Common myeloid progenitor, CD34-positive (primary cell): ENCODE data around the gene CPNE4.
"Not testable (repeated sequence)": the region's sequence is repeated elsewhere in the genome, so short reads cannot be mapped to it uniquely, and the experiment has no call there.

Experiments
- CTCF ChIA-PET: fragments of 350-600 bp; sonication (Branson Sonifier 250); formaldehyde crosslinking; loops from one replicate; lab custom pipeline; 2021; ENCODE audit warnings: antibody characterized with exemption; lab: Charles Lee
- POLR2A ChIA-PET: fragments of 350-600 bp; sonication (Branson Sonifier 250); formaldehyde crosslinking; loops from one replicate; lab custom pipeline; 2021; ENCODE audit warnings: antibody characterized with exemption; lab: Charles Lee
- DNase-seq, 3 donors: peaks; one replicate each; pipeline versions ENCODE4 v3.0.0 to v3.0.0-alpha.2; 2013
- H3K27ac ChIP-seq, 2 experiments: 1 replicate in 1 of 2; 2 replicates in 1 of 2; pipeline ENCODE4 v1.7.0; 2013; ENCODE audit warnings: inconsistent platforms in 2 of 2, low read length in 2 of 2, mild to moderate bottlenecking in 2 of 2, low read depth in 1 of 2, moderate library complexity in 1 of 2; ENCODE audit not compliant: severe bottlenecking in 2 of 2, insufficient read depth in 1 of 2, poor library complexity in 1 of 2
- H3K27me3 ChIP-seq, 5 experiments: replicated peaks in 2 of 5; 1 replicate in 3 of 5; 2 replicates in 2 of 5; pipeline versions ENCODE4 v1.6.1 to v1.7.0; 2013; ENCODE audit warnings: low read length in 4 of 5, mild to moderate bottlenecking in 2 of 5, moderate library complexity in 2 of 5, inconsistent platforms in 1 of 5; ENCODE audit not compliant: insufficient read depth in 5 of 5, control insufficient read depth in 4 of 5
- H3K36me3 ChIP-seq, 4 experiments: 1 replicate in 2 of 4; 2 replicates in 2 of 4; pipeline versions ENCODE4 v1.6.1 to v1.7.0; 2013; ENCODE audit warnings: low read length in 3 of 4, control low read depth in 1 of 4, mild to moderate bottlenecking in 1 of 4; ENCODE audit not compliant: control insufficient read depth in 4 of 4, insufficient read depth in 4 of 4
- H3K4me1 ChIP-seq, 4 experiments: 1 replicate in 3 of 4; 2 replicates in 1 of 4; pipeline versions ENCODE4 v1.6.1 to v1.7.1; 2013; ENCODE audit warnings: low read length in 3 of 4, mild to moderate bottlenecking in 3 of 4, control low read depth in 1 of 4, inconsistent platforms in 1 of 4, moderate library complexity in 1 of 4; ENCODE audit not compliant: control insufficient read depth in 4 of 4, insufficient read depth in 4 of 4; ENCODE audit errors: control extremely low read depth in 1 of 4
- H3K4me3 ChIP-seq, 7 experiments: 1 replicate in 4 of 7; 2 replicates in 3 of 7; pipeline versions ENCODE4 v1.5.1 to v1.7.0; 2013; ENCODE audit warnings: mild to moderate bottlenecking in 7 of 7, low read length in 6 of 7, moderate library complexity in 6 of 7, inconsistent platforms in 2 of 7, low read depth in 2 of 7, control low read depth in 1 of 7; ENCODE audit not compliant: insufficient read depth in 4 of 7, control insufficient read depth in 1 of 7; ENCODE audit errors: extremely low read depth in 1 of 7
- H3K9me3 ChIP-seq, 5 experiments: 1 replicate in 4 of 5; 2 replicates in 1 of 5; pipeline versions ENCODE4 v1.6.1 to v1.7.1; 2013; ENCODE audit warnings: low read length in 4 of 5, mild to moderate bottlenecking in 2 of 5, inconsistent platforms in 1 of 5, low read depth in 1 of 5, moderate library complexity in 1 of 5; ENCODE audit not compliant: control insufficient read depth in 4 of 5, insufficient read depth in 2 of 5; ENCODE audit errors: control extremely low read depth in 1 of 5
- WGBS: methylation state at CpG from one replicate; pipeline ENCODE4 v1.1.5; 2013; ENCODE audit not compliant: insufficient coverage; 5-methylcytosine and 5-hydroxymethylcytosine counted together

Gene CPNE4

GRCh38 chr3:131502530-131503319, 532.1 kb downstream of the CPNE4 start, which contains the start of gene MRPL3:
TSS of gene MRPL3 (minus strand) at chr3:131502971. CDS start at chr3:131502821, 150 bp downstream.
- Histone ChIP-seq H3K4me1 (peaks cover 15 to 37% (median 22%) of the 10 kb centered on the region in 4 experiments), H3K27me3 (no peaks in the 10 kb centered on the region), H3K4me3 (peak within 1 kb of the TSS; percentile 67 to 88 (median 77)), H3K27ac (peak within 1 kb of the TSS; percentile 44 to 76), H3K36me3 (peaks cover 4 to 30% (median 15%) of the 10 kb centered on the region in 4 experiments), H3K9me3 (no peaks in the 10 kb centered on the region)
- CTCF ChIA-PET, result interaction anchor here (0.8 kb wide), 1 partner anchor 17 kb away, joined by 3 read pairs; no protein-coding TSS in a partner anchor
- WGBS, result 0% methylated on average over 30 of the region's 47 CpGs
- POLR2A ChIA-PET, result no interaction called here
- peak; percentile 86 to 90 (median 88) for DNase-seq

GRCh38 chr3:131501949-131502348, 532.9 kb downstream of the CPNE4 start:
- Histone ChIP-seq H3K27ac (peak overlapping the region in 1 of 2 experiments; percentile 76), H3K9me3 (no peaks in the 10 kb centered on the region), H3K36me3 (peaks cover 4 to 36% (median 19%) of the 10 kb centered on the region in 4 experiments), H3K4me3 (peak overlapping the region in 6 of 7 experiments; percentile 67 to 88 (median 79)), H3K27me3 (no peaks in the 10 kb centered on the region), H3K4me1 (peaks cover 15 to 37% (median 22%) of the 10 kb centered on the region in 4 experiments)
- WGBS, result no CpG with 5 or more reads among the region's 2 CpGs
- ChIA-PET CTCF (no interaction called here), POLR2A (no interaction called here)
- DNase-seq, result peak in 1 of 3 donors; percentile 6

DNA sequence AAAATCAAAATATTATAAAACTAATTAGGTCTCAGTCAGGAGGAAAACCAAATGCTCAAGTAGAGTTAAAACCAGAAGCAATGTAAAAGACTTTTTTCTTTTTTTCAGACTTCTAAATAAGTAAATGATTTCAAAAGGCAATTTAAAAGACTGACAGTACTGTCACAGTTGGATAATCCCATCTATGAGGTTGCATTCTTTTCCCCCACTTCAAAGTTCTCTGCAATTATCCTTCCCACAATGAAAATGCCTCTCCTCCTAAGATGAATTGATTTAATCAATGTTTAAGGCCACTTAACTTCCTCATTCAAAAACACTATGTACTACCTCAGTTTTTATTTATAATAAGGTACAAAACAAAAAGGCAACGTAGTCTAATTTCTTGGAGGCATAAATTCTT, 540.1 kb downstream of the CPNE4 start:
- WGBS, result no CpG with 5 or more reads among the region's 1 CpG
- H3K4me3 ChIP-seq, result no peak overlapping the region
- H3K4me1 ChIP-seq, result no peaks in the 10 kb centered on the region
- no peak for DNase-seq
- no peaks in the 10 kb centered on the region for H3K27me3 ChIP-seq
- H3K36me3 ChIP-seq, result peaks cover 25 to 82% (median 50%) of the 10 kb centered on the region in 4 experiments
- ChIA-PET POLR2A (no interaction called here), CTCF (interaction anchor here (0.5 kb wide), 1 partner anchor 469 kb away, joined by 3 read pairs; no protein-coding TSS in a partner anchor)
- H3K9me3 ChIP-seq, result no peaks in the 10 kb centered on the region
- H3K27ac ChIP-seq, result no peak overlapping the region

DNA sequence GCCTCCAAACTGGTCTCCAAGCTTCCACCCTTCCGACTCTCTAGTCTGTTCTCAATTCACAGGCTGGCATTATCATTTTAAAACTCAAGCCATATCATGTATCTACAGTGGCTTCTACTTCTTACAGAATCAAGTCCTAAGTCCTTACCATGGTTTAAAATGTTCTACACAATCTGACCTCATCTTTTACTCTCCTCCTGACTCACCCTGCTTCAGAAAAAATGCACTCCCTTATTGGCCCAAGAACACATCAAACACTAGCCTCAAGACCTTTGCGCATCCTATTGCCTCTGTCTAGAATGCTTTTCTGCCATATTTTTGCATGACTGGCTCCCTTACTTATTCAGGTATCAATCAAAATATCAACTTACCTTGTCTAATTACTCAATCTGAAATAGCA, 543.0 kb downstream of the CPNE4 start:
- ChIA-PET CTCF (interaction anchor here (0.9 to 1.2 kb wide), 2 partner anchors 10 to 12 kb away, joined by 3 read pairs; no protein-coding TSS in a partner anchor), POLR2A (no interaction called here)
- peaks cover 20 to 74% (median 45%) of the 10 kb centered on the region in 4 experiments for H3K36me3 ChIP-seq

GRCh38 chr3:131491084-131491483, 543.7 kb downstream of the CPNE4 start:
- no peaks in the 10 kb centered on the region for H3K9me3 ChIP-seq
- DNase-seq, result no peak
- CTCF ChIA-PET, result interaction anchor here (0.9 to 1.2 kb wide), 2 partner anchors 10 to 12 kb away, joined by 3 read pairs; no protein-coding TSS in a partner anchor
- no peak overlapping the region for H3K4me3 ChIP-seq
- no peaks in the 10 kb centered on the region for H3K4me1 ChIP-seq
- POLR2A ChIA-PET, result no interaction called here
- no peak overlapping the region for H3K27ac ChIP-seq
- peaks cover 20 to 67% (median 40%) of the 10 kb centered on the region in 4 experiments for H3K36me3 ChIP-seq
- H3K27me3 ChIP-seq, result no peaks in the 10 kb centered on the region
- WGBS, result 96% methylated on average over 2 of the region's 2 CpGs

More for the DNA sequence above, 543.0 kb downstream of the CPNE4 start:
- Histone ChIP-seq H3K4me3 (no peak overlapping the region), H3K27ac (no peak overlapping the region), H3K4me1 (no peaks in the 10 kb centered on the region), H3K27me3 (no peaks in the 10 kb centered on the region), H3K9me3 (no peaks in the 10 kb centered on the region)
- 100% methylated on average over 2 of the region's 2 CpGs for WGBS
- DNase-seq, result no peak

DNA sequence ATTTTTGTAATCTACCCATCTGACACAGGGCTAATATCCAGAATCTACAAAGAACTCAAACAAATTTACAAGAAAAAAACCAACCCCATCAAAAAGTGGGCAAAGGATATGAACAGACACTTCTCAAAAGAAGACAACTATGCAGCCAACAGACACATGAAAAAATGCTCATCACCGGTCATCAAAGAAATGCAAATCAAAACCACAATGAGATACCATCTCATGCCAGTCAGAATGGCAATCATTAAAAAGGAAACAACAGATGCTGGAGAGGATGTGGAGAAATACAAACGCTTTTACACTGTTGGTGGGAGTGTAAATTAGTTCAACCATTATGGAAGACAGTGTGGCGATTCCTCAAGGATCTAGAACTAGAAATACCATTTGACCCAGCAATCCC, 548.3 kb downstream of the CPNE4 start:
- H3K9me3 ChIP-seq, DNase-seq, H3K4me3 ChIP-seq, H3K27me3 ChIP-seq, H3K4me1 ChIP-seq, POLR2A ChIA-PET, CTCF ChIA-PET, H3K27ac ChIP-seq: not testable (repeated sequence)
- peaks cover 8 to 58% (median 32%) of the 10 kb centered on the region in 4 experiments for H3K36me3 ChIP-seq
- WGBS, result no CpG with 5 or more reads among the region's 3 CpGs

- no peaks in the 10 kb centered on the region for H3K4me1 ChIP-seq
- no peak overlapping the region for H3K27ac ChIP-seq
- POLR2A ChIA-PET, result no interaction called here
- no peak for DNase-seq
- CTCF ChIA-PET, result interaction anchor here (0.6 kb wide), 1 partner anchor 55 kb away, joined by 3 read pairs; no protein-coding TSS in a partner anchor
- no peaks in the 10 kb centered on the region for H3K9me3 ChIP-seq
- no CpG with 5 or more reads among the region's 1 CpG for WGBS
- H3K4me3 ChIP-seq, result no peak overlapping the region
- no peaks in the 10 kb centered on the region for H3K27me3 ChIP-seq
- H3K36me3 ChIP-seq, result peaks cover 4 to 53% (median 31%) of the 10 kb centered on the region in 4 experiments
Observed at GRCh38 chr3:131485119-131485518, 549.7 kb downstream of the CPNE4 start.
